GM23338 (cell line): ENCODE measurements around the gene ABCA12. TPM values are rescaled to one million over a fixed set of nuclear protein-coding genes. Genes with fewer than 3 reads are reported as not detected.
"Not testable (repeated sequence)": the region's sequence is repeated elsewhere in the genome, so short reads cannot be mapped to it uniquely, and the experiment has no call there.

Source experiments
- ATAC-seq: fragments of 200-7000 bp; cut with Tn5 transposase; 3 replicates; pipeline ENCODE4 v1.9.1; 2020
- DNase-seq: peaks from one replicate; pipeline ENCODE4 v3.0.0-alpha.2; 2015; ENCODE audit warnings: low spot score
- H2AFZ ChIP-seq: fragments of 200-600 bp; sonication (generic); 2 replicates; pipeline ENCODE4 v1.8.0; 2016; ENCODE audit warnings: antibody characterized with exemption, mild to moderate bottlenecking, moderate library complexity
- H3F3A ChIP-seq: fragments of 200-600 bp; sonication (generic); replicated peaks from 2 replicates; pipeline ENCODE4 v1.8.0; 2017; ENCODE audit warnings: antibody characterized with exemption, mixed run types, low read depth
- H3K27ac ChIP-seq: fragments of 200-600 bp; sonication (generic); 2 replicates; pipeline ENCODE4 v1.6.1; 2016; ENCODE audit warnings: low read depth
- H3K27me3 ChIP-seq: fragments of 200-600 bp; sonication (generic); 2 replicates; pipeline ENCODE4 v1.8.0; 2016; ENCODE audit warnings: mild to moderate bottlenecking, mixed run types, moderate library complexity; ENCODE audit not compliant: insufficient read depth
- H3K36me3 ChIP-seq: fragments of 200-600 bp; sonication (generic); 2 replicates; pipeline ENCODE4 v1.8.0; 2016; ENCODE audit warnings: mild to moderate bottlenecking; ENCODE audit not compliant: insufficient read depth
- H3K4me1 ChIP-seq: fragments of 200-600 bp; sonication (generic); 2 replicates; pipeline ENCODE4 v1.8.0; 2016; ENCODE audit warnings: mild to moderate bottlenecking, moderate library complexity; ENCODE audit not compliant: insufficient read depth
- H3K4me2 ChIP-seq: fragments of 200-600 bp; sonication (generic); 2 replicates; pipeline ENCODE4 v1.7.1; 2017; ENCODE audit warnings: mixed run types
- H3K4me3 ChIP-seq: fragments of 200-600 bp; sonication (generic); 2 replicates; pipeline ENCODE4 v1.6.1; 2016; ENCODE audit warnings: mixed run types
- H3K79me2 ChIP-seq: fragments of 200-600 bp; sonication (generic); replicated peaks from 2 replicates; pipeline ENCODE4 v1.8.0; 2017; ENCODE audit warnings: mild to moderate bottlenecking; ENCODE audit not compliant: insufficient read depth
- H3K9me2 ChIP-seq: fragments of 200-600 bp; sonication (generic); 2 replicates; pipeline ENCODE4 v1.8.0; 2017; ENCODE audit not compliant: insufficient read depth
- H4K20me1 ChIP-seq: fragments of 200-600 bp; sonication (generic); replicated peaks from 2 replicates; pipeline ENCODE4 v1.8.0; 2017; ENCODE audit warnings: mild to moderate bottlenecking; ENCODE audit not compliant: insufficient read depth
- H3K27ac Mint-ChIP-seq: 2 replicates; pipeline ENCODE4 v1.8.0; 2020; ENCODE audit warnings: inconsistent platforms, mild to moderate bottlenecking, moderate library complexity, mixed read lengths
- H3K27me3 Mint-ChIP-seq: 3 replicates; pipeline ENCODE4 v1.8.0; 2022; ENCODE audit warnings: low read depth, mild to moderate bottlenecking, moderate library complexity, mixed read lengths, inconsistent platforms; ENCODE audit not compliant: insufficient read depth, poor library complexity
- H3K36me3 Mint-ChIP-seq: 3 replicates; pipeline ENCODE4 v1.8.0; 2021; ENCODE audit warnings: low read depth, mild to moderate bottlenecking, inconsistent platforms, moderate library complexity, mixed read lengths
- H3K4me1 Mint-ChIP-seq: 3 replicates; pipeline ENCODE4 v1.8.0; 2020; ENCODE audit warnings: mild to moderate bottlenecking, inconsistent platforms, mixed read lengths
- H3K4me3 Mint-ChIP-seq: 3 replicates; pipeline ENCODE4 v1.8.0; 2021; ENCODE audit warnings: moderate library complexity, mild to moderate bottlenecking, inconsistent platforms, mixed read lengths
- H3K9me3 Mint-ChIP-seq: 3 replicates; pipeline ENCODE4 v1.8.0; 2020; ENCODE audit warnings: moderate library complexity, mild to moderate bottlenecking, inconsistent platforms, mixed read lengths
- ETS1 ChIP-seq: IDR thresholded peaks from 2 replicates; pipeline ENCODE4 v1.6.1; 2016; ENCODE audit warnings: antibody characterized with exemption
- STAT1 ChIP-seq: IDR thresholded peaks from one replicate; pipeline ENCODE4 v1.6.1; 2016; ENCODE audit warnings: antibody characterized with exemption; ENCODE audit not compliant: unreplicated experiment
- ZNF114 ChIP-seq: fragments of 250-450 bp; sonication (Bioruptor Pico); IDR thresholded peaks from 2 replicates; pipeline ENCODE4 v1.5.0; 2020; ENCODE audit warnings: mild to moderate bottlenecking, moderate library complexity
- ZNF331 ChIP-seq: fragments of 250-450 bp; sonication (Bioruptor Pico); IDR thresholded peaks from 2 replicates; pipeline ENCODE4 v1.5.0; 2020; ENCODE audit warnings: low read depth, mild to moderate bottlenecking, moderate library complexity
- polyA plus RNA-seq: library from polyadenylated mRNA; unstranded; fragments of >200 nt; fragmentation: Nextera tagmentation; extraction: Ambion mirVana; gene quantifications from 2 replicates; pipeline ENCODE4 v1.2.1, GENCODE V29; 2016
- total RNA-seq: library from RNA; depleted of rRNA; stranded (reverse); fragments of >200 nt; shearing (Covaris generic); gene quantifications from 2 replicates; pipeline ENCODE4 v1.2.3, GENCODE V29; 2014

Gene ABCA12
- total and polyA plus RNA-seq, 2 experiments from 2014 or later: 0.05 to 0.10 TPM

DNA sequence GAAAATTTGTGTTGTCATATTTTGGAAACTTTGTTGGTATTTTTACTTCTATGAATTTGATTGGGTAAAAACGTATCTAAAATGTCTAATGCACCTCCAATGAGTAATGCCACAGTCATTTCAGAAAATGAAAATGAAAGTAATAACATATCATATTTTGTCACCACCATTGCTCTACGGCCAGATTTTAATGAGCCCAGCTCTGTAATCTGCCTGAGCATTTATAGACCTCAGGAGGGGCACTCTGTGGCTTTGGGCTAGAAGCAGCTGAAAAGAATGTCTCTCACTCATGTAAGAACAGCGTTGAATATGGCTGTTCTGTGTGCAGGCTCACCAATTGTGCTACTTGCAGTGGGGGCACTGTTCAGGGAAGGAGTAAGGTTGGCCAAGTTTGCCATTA lies 32.7 kb upstream of the ABCA12 start (continued):
- no peak for TF ChIP-seq ETS1
- TF ChIP-seq STAT1: no peak
- TF ChIP-seq ZNF114: no peak

DNA sequence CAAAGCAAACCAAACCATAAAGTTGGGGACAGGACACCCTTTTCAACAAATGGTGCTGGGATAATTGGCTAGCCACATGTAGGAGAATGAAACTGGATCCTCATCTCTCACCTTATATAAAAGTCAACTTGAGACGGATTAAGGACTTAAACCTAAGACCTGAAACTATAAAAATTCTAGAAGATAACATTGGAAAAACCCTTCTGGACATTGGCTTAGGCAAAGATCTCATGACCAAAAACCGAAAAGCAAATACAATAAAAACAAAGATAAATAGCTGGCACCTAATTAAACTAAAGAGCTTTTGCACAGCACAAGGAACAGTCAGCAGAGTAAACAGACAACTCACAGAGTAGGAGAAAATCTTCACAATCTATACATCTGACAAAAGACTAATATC lies 28.1 kb upstream of the ABCA12 start:
- not testable (repeated sequence) for H3K4me2 ChIP-seq, H3K27me3 ChIP-seq, DNase-seq, H3K36me3 ChIP-seq, H3K27me3 Mint-ChIP-seq, H3K79me2 ChIP-seq, H3K4me3 ChIP-seq, H4K20me1 ChIP-seq, H3K4me1 Mint-ChIP-seq, H3F3A ChIP-seq, H2AFZ ChIP-seq, ATAC-seq, H3K4me3 Mint-ChIP-seq, H3K27ac ChIP-seq, H3K27ac Mint-ChIP-seq, H3K9me2 ChIP-seq, H3K4me1 ChIP-seq
- peaks cover 23% of the 10 kb centered on the region for H3K9me3 Mint-ChIP-seq
- H3K36me3 Mint-ChIP-seq: peaks cover 11% of the 10 kb centered on the region; the same call in 2 of the 3 replicates

GRCh38 chr2:215163319-215163718 lies 24.9 kb upstream of the ABCA12 start:
- H3K27me3 Mint-ChIP-seq: not testable (repeated sequence)

GRCh38 chr2:215161301-215161829 lies 22.9 kb upstream of the ABCA12 start:
- Histone ChIP-seq H3K36me3 (no peaks in the 10 kb centered on the region; the same call in 1 of the 2 replicates), H3K9me2 (0 out of 2 replicates have a peak, but pooled peaks cover 4% of the 10 kb centered on the region), H3K4me3 (no peak overlapping the region), H3K79me2 (no peaks in the 10 kb centered on the region), H3F3A (no peaks in the 10 kb centered on the region), H3K27me3 (no peaks in the 10 kb centered on the region), H3K4me1 (no peaks in the 10 kb centered on the region), H4K20me1 (no peaks in the 10 kb centered on the region), H3K27ac (no peak overlapping the region), H3K4me2 (no peak overlapping the region), H2AFZ (no peak overlapping the region)
- Mint-ChIP-seq H3K27ac (no peak overlapping the region; the same call in 1 of the 2 replicates), H3K36me3 (peaks cover 16% of the 10 kb centered on the region), H3K9me3 (peaks cover 28% of the 10 kb centered on the region), H3K27me3 (peaks cover 8% of the 10 kb centered on the region), H3K4me3 (no peak overlapping the region), H3K4me1 (no peaks in the 10 kb centered on the region)
- ATAC-seq (no peak), DNase-seq (no peak)
- TF ChIP-seq ZNF331: no peak

More at GRCh38 chr2:215163319-215163718, 24.9 kb upstream of the ABCA12 start:
- ATAC-seq, H2AFZ ChIP-seq, H3K27me3 ChIP-seq, H3F3A ChIP-seq, DNase-seq, H3K9me2 ChIP-seq, H3K4me3 Mint-ChIP-seq, H3K79me2 ChIP-seq, H3K4me2 ChIP-seq, H3K4me3 ChIP-seq, H4K20me1 ChIP-seq, H3K4me1 Mint-ChIP-seq, H3K4me1 ChIP-seq, H3K36me3 ChIP-seq, H3K27ac ChIP-seq, H3K27ac Mint-ChIP-seq: not testable (repeated sequence)
- H3K36me3 Mint-ChIP-seq: peaks cover 16% of the 10 kb centered on the region
- H3K9me3 Mint-ChIP-seq: peaks cover 28% of the 10 kb centered on the region
